Vagina (tissue), 2 donors: ENCODE measurements around the gene TRIM37.

Experiments used
- CTCF ChIP-seq, 3 experiments: fragments of 450-650 bp in 2 of 3; fragments of 200-600 bp in 1 of 3; sonication (generic) in 1 of 3; IDR thresholded peaks; one replicate each; pipeline ENCODE4 v1.5.1; 2017 to 2019; ENCODE audit warnings: antibody characterized with exemption in 3 of 3, mild to moderate bottlenecking in 2 of 3, moderate library complexity in 2 of 3
- POLR2A ChIP-seq, 2 donors: fragments of 450-650 bp; IDR thresholded peaks; one replicate each; pipeline ENCODE4 v1.6.1; 2017; ENCODE audit warnings: antibody characterized with exemption in 2 of 2, mild to moderate bottlenecking in 2 of 2, moderate library complexity in 2 of 2
- POLR2AphosphoS5 ChIP-seq, 2 donors: sonication (generic); formaldehyde crosslinking; IDR thresholded peaks; one replicate each; pipeline ENCODE4 v1.9.0; 2017; ENCODE audit warnings: antibody characterized with exemption in 2 of 2, mild to moderate bottlenecking in 2 of 2, low read depth in 1 of 2; ENCODE audit not compliant: insufficient read depth in 1 of 2

- TF ChIP-seq CTCF (IDR thresholded peaks at IDR 0.05) (no peak), POLR2AphosphoS5 (IDR thresholded peaks at IDR 0.05; ENCODE audit: insufficient read depth in 1 of 2, low read depth in 1 of 2) (no peak), POLR2A (IDR thresholded peaks at IDR 0.05) (no peak)
Measured at GRCh38 chr17:59129814-59130213, 23.1 kb upstream of the TRIM37 start.
